H1 (cell line): Measurements from ENCODE around the gene PGPEP1. TPM values are rescaled to one million over a fixed set of nuclear protein-coding genes. Genes with fewer than 3 reads are reported as not detected.

Experiments
- CHD7 ChIP-seq: fragments of 300-600 bp; sonication (generic); IDR thresholded peaks from 2 replicates; pipeline ENCODE4 v1.7.1; 2012; ENCODE audit warnings: low read length, moderate library complexity, mild to moderate bottlenecking, inconsistent platforms; ENCODE audit not compliant: insufficient replicate concordance
- CREB1 ChIP-seq: IDR thresholded peaks from 2 replicates; pipeline ENCODE4 v1.6.1; 2012; ENCODE audit warnings: inconsistent platforms
- GABPA ChIP-seq: IDR thresholded peaks from 2 replicates; pipeline ENCODE4 v1.6.1; 2011; ENCODE audit warnings: mild to moderate bottlenecking, low read length, moderate library complexity, borderline replicate concordance; ENCODE audit not compliant: insufficient read depth
- JUN ChIP-seq: IDR thresholded peaks from 2 replicates; pipeline ENCODE4 v1.6.1; 2011; ENCODE audit warnings: low read depth, mild to moderate bottlenecking, improper control_type of control experiment, low read length
- KDM1A ChIP-seq: fragments of 200-600, 300-600 bp; sonication (generic); IDR thresholded peaks from 2 replicates; pipeline ENCODE4 v1.7.1; 2016; ENCODE audit warnings: mild to moderate bottlenecking, low read length, borderline replicate concordance
- KDM4A ChIP-seq: IDR thresholded peaks from one replicate; pipeline ENCODE4 v1.7.1; 2012; ENCODE audit warnings: low read depth, mild to moderate bottlenecking, moderate library complexity, low read length, inconsistent platforms; ENCODE audit not compliant: severe bottlenecking
- KDM5A ChIP-seq: fragments of 200-600 bp; IDR thresholded peaks from 2 replicates; pipeline ENCODE4 v1.7.1; 2012; ENCODE audit warnings: mild to moderate bottlenecking, low read length, inconsistent platforms, mixed read lengths
- RAD21 ChIP-seq, 2 experiments: IDR thresholded peaks in 1 of 2; conservative IDR thresholded peaks in 1 of 2; 2 replicates each; pipeline ENCODE4 v1.6.1; 2011; ENCODE audit warnings: low read depth in 2 of 2, low read length in 2 of 2, improper control_type of control experiment in 1 of 2, inconsistent platforms in 1 of 2, mild to moderate bottlenecking in 1 of 2, moderate library complexity in 1 of 2
- SIX5 ChIP-seq: IDR thresholded peaks from 2 replicates; pipeline ENCODE4 v1.6.1; 2011; ENCODE audit warnings: mild to moderate bottlenecking, low read depth, low read length
- SP2 ChIP-seq: IDR thresholded peaks from 2 replicates; pipeline ENCODE4 v1.6.1; 2012; ENCODE audit warnings: mild to moderate bottlenecking, low read length, inconsistent platforms
- SUZ12 ChIP-seq: fragments of 200-600 bp; sonication (generic); IDR thresholded peaks from 2 replicates; pipeline ENCODE4 v1.6.1; 2012; ENCODE audit warnings: mild to moderate bottlenecking, inconsistent platforms, low read length, moderate library complexity, mixed read lengths
- TCF12 ChIP-seq: IDR thresholded peaks from 2 replicates; pipeline ENCODE4 v1.6.1; 2011; ENCODE audit warnings: low read depth, mild to moderate bottlenecking, low read length
- polyA plus RNA-seq, 7 experiments: library from polyadenylated mRNA; depleted of rRNA in 3 of 7; stranded (reverse) in 5 of 7; unstranded in 2 of 7; fragments of >200 nt in 5 of 7; fragments of 200-250 nt in 2 of 7; gene quantifications; 1 replicate in 5 of 7; 2 replicates in 1 of 7; 4 replicates in 1 of 7; pipeline versions ENCODE4 v1.2.1 to v1.2.3, GENCODE V29; 2011 to 2013; ENCODE audit warnings: missing spikeins in 2 of 7, mixed read lengths in 2 of 7
- total RNA-seq: library from RNA; stranded (reverse); fragmentation: NEBNext Ultra II Directional; extraction: Animal tissue kit (Norgen Biotek cat#: 25700); gene quantifications from 2 replicates; pipeline ENCODE4 v1.2.1, GENCODE V29; 2021

PGPEP1 gene
- total and polyA plus RNA-seq, 2 of the 8 experiments (the other 6 are each of a cell fraction or from before 2014, with no cell fraction given) = 17.0 to 33.4 TPM

DNA sequence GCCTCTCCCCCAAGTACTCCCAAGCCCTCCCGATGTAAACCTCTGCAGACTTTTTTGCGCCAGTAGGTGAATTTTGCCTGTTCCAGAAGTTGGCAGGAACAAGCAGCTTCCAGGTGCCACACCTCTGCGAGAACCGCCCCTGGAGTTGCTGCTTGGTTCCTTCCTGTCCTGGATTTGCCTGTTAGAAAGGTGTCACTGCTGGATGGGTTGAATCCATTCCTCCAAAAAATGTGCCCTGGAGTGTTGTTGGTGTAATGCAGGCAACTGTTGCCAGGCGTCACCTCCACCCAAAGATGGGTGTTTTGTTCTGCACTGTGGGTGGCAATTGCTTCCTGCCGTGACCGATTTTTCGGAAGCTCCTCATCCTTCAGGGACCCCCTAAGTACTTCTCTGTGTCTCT is 5.7 kb downstream of the PGPEP1 start (continued):
- TF ChIP-seq CHD7 = no peak
- no peak for TF ChIP-seq KDM5A
- TF ChIP-seq GABPA = 0 out of 2 replicates have a peak, but pooled peaks have one; percentile 55
- TF ChIP-seq KDM4A = no peak
- no peak for TF ChIP-seq KDM1A
- TF ChIP-seq SIX5 = no peak
- TF ChIP-seq CREB1 = peak; percentile 32; the same call in 1 of the 2 replicates
- TF ChIP-seq JUN = no peak
- TF ChIP-seq RAD21 (IDR thresholded peaks at IDR 0.05 in 1 of 2, conservative IDR thresholded peaks at IDR 0.05 in 1 of 2; ENCODE audit: low read depth in 2 of 2, low read length in 2 of 2) = no peak; a peak in 1 of 4 replicates
- TF ChIP-seq SP2 = no peak
- TF ChIP-seq SUZ12 = no peak
- TF ChIP-seq TCF12 = 0 out of 2 replicates have a peak, but pooled peaks have one; percentile 39
